ENCODE data around the gene BCR. TPM values are rescaled to one million over a fixed set of nuclear protein-coding genes. Genes with fewer than 3 reads are reported as not detected.

The BCR gene
- polyA plus RNA-seq, 1 donor (not counting 4 experiments of a cell fraction or from before 2014, with no cell fraction given) = 25.8 TPM

GRCh38 chr22:23143119-23143518, 37.2 kb upstream of the BCR start:
- Histone ChIP-seq H3K4me3 (ENCODE audit: control insufficient read depth in 2 of 3, extremely low read depth in 1 of 3, insufficient read depth in 2 of 3, low read depth in 1 of 3, low read length in 3 of 3) (no peak overlapping the region), H3K79me2 (ENCODE audit: control insufficient read depth, insufficient read depth, low read length) (no peaks in the 10 kb centered on the region), H3K9me3 (ENCODE audit: control insufficient read depth, low read depth, low read length) (no peaks in the 10 kb centered on the region), H3K9ac (ENCODE audit: control insufficient read depth, extremely low read depth, insufficient read depth, low read length) (no peak overlapping the region), H3K27me3 (ENCODE audit: control insufficient read depth, extremely low read depth, insufficient read depth, low read length) (no peaks in the 10 kb centered on the region), H2AFZ (ENCODE audit: control insufficient read depth, low read length) (no peak overlapping the region), H3K27ac (ENCODE audit: control insufficient read depth, insufficient read depth, low read length) (no peak overlapping the region), H3K36me3 (ENCODE audit: control insufficient read depth in 2 of 2, extremely low read depth in 1 of 2, insufficient read depth in 2 of 2, low read length in 2 of 2) (no peaks in the 10 kb centered on the region), H3K4me2 (ENCODE audit: control insufficient read depth, extremely low read depth, insufficient read depth, low read depth, low read length) (no peak overlapping the region), H3K9me1 (ENCODE audit: control insufficient read depth, extremely low read depth, insufficient read depth, low read length) (no peaks in the 10 kb centered on the region), H4K20me1 (ENCODE audit: control insufficient read depth, extremely low read depth, insufficient read depth, low read length) (peaks cover under 1% of the 10 kb centered on the region), H3K4me1 (ENCODE audit: control insufficient read depth, extremely low read depth, insufficient read depth, low read length) (peaks cover 39% of the 10 kb centered on the region)
- DNase-seq (ENCODE audit: low read depth, low spot score) (no peak), FAIRE-seq (no peak)
- TF ChIP-seq, protein P1, sequence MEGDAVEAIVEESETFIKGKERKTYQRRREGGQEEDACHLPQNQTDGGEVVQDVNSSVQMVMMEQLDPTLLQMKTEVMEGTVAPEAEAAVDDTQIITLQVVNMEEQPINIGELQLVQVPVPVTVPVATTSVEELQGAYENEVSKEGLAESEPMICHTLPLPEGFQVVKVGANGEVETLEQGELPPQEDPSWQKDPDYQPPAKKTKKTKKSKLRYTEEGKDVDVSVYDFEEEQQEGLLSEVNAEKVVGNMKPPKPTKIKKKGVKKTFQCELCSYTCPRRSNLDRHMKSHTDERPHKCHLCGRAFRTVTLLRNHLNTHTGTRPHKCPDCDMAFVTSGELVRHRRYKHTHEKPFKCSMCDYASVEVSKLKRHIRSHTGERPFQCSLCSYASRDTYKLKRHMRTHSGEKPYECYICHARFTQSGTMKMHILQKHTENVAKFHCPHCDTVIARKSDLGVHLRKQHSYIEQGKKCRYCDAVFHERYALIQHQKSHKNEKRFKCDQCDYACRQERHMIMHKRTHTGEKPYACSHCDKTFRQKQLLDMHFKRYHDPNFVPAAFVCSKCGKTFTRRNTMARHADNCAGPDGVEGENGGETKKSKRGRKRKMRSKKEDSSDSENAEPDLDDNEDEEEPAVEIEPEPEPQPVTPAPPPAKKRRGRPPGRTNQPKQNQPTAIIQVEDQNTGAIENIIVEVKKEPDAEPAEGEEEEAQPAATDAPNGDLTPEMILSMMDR (optimal IDR thresholded peaks at IDR 0.05 in 1 of 3, IDR thresholded peaks at IDR 0.05 in 1 of 3, conservative IDR thresholded peaks at IDR 0.05 in 1 of 3; ENCODE audit: extremely low read depth in 1 of 3, insufficient read depth in 2 of 3, low read length in 3 of 3) = no peak
- no peak for TF ChIP-seq EZH2 (IDR thresholded peaks at IDR 0.05; ENCODE audit: low read length)
- dilution Hi-C loops (cut with MboI; ENCODE audit: extremely low pct_ligation_motif_present, low sequenced_read_pairs) = no loop called here

DNA sequence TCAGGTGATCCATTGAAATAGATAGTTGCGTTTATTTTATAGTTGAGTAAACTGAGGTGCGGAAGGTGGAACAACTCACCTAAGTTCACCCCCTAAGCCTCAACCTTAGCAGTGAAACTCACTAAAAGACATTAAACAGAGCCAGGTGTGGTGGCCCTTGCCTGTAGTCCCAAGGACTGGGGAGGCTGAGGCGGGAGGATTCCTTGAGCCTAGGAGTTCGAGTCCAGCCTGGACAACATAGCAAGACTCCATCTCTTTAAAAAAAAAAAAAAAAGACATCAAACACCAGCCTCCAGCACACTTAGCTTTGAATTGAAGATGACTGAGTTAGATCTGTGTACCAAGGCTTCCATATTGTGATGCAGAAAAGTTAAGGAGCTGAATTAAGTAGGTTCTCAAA, 35.9 kb upstream of the BCR start:
- DNase-seq (ENCODE audit: low read depth, low spot score) (no peak), FAIRE-seq (no peak)
- no peak overlapping the region for H3K27ac ChIP-seq (ENCODE audit: control insufficient read depth, insufficient read depth, low read length)
- no peak overlapping the region for H2AFZ ChIP-seq (ENCODE audit: control insufficient read depth, low read length)
- no peaks in the 10 kb centered on the region for H3K9me3 ChIP-seq (ENCODE audit: control insufficient read depth, low read depth, low read length)
- no peak for TF ChIP-seq EZH2 (IDR thresholded peaks at IDR 0.05; ENCODE audit: low read length)
- TF ChIP-seq, protein P1 (optimal IDR thresholded peaks at IDR 0.05 in 1 of 3, IDR thresholded peaks at IDR 0.05 in 1 of 3, conservative IDR thresholded peaks at IDR 0.05 in 1 of 3; ENCODE audit: extremely low read depth in 1 of 3, insufficient read depth in 2 of 3, low read length in 3 of 3) = no peak
- dilution Hi-C loops (cut with MboI; ENCODE audit: extremely low pct_ligation_motif_present, low sequenced_read_pairs) = no loop called here
- no peaks in the 10 kb centered on the region for H3K27me3 ChIP-seq (ENCODE audit: control insufficient read depth, extremely low read depth, insufficient read depth, low read length)
- no peaks in the 10 kb centered on the region for H3K9me1 ChIP-seq (ENCODE audit: control insufficient read depth, extremely low read depth, insufficient read depth, low read length)
- no peaks in the 10 kb centered on the region for H3K79me2 ChIP-seq (ENCODE audit: control insufficient read depth, insufficient read depth, low read length)
- peak overlapping the region; percentile 14 for H3K4me2 ChIP-seq (ENCODE audit: control insufficient read depth, extremely low read depth, insufficient read depth, low read depth, low read length)
- peaks cover 3% of the 10 kb centered on the region for H4K20me1 ChIP-seq (ENCODE audit: control insufficient read depth, extremely low read depth, insufficient read depth, low read length)
- H3K4me3 ChIP-seq (ENCODE audit: control insufficient read depth in 2 of 3, extremely low read depth in 1 of 3, insufficient read depth in 2 of 3, low read depth in 1 of 3, low read length in 3 of 3) = peak overlapping the region in 1 of 3 experiments; percentile 6
- H3K9ac ChIP-seq (ENCODE audit: control insufficient read depth, extremely low read depth, insufficient read depth, low read length) = no peak overlapping the region
- H3K4me1 ChIP-seq (ENCODE audit: control insufficient read depth, extremely low read depth, insufficient read depth, low read length) = peaks cover 29% of the 10 kb centered on the region
- H3K36me3 ChIP-seq (ENCODE audit: control insufficient read depth in 2 of 2, extremely low read depth in 1 of 2, insufficient read depth in 2 of 2, low read length in 2 of 2) = no peaks in the 10 kb centered on the region
